ENCODE results near the gene EXOC1.
A peak's percentile ranks its signal among the peaks of the same experiment; 100 is the strongest.

Gene EXOC1

DNA sequence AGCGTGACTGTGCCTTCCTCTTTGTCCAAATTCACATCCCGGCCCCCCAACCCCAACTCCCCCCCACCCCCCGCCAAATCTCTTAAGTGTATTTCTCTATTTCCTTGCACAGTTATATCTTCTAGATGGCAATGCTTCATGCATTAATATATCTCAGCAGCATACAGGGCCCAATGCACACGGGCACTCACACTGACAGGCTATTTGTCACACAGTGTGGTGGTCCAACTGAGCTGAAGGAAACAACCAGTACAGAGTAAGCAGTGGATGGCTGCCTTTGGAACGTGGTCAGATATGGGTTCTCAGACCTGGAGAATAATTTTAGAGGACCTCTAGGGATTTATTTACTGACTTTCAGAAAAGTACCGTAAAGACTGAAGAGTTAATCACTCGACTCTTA, 681 bp downstream of the EXOC1 start:
- DNase-seq: no peak

GRCh38 chr4:55857586-55857985, 4.1 kb downstream of the EXOC1 start:
- no peak for DNase-seq

- DNase-seq: no peak
Measured at GRCh38 chr4:55859711-55860110, 6.3 kb downstream of the EXOC1 start.

- DNase-seq: no peak
Measured at GRCh38 chr4:55864577-55865223, 11.3 kb downstream of the EXOC1 start.

DNA sequence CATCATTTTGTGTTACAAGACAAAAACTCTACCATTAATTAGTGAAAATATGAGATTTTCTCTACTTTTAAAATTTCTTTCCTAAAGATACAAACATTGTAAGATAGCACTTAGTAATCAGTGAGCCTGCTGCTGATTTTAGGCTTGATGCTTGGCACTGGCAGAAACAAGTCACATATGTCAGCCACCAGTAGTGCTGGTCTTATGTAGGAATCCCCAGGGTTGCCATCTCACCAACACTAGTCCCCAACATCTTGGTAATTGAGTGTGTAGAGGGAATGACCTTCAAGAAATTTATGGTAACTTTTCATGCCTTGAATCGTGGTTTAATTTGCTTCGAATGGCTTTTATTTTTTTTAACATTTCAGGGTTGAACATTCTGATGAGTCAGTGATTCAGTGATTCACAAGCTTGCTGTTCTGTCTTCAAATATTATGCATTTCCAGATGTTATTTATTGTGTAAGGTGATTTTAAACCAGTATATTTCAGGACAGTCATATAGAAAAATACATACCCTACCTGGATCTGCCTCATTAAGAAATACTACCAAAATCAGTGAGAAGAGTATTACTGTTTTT, 11.9 kb downstream of the EXOC1 start:
- DNase-seq: peak; percentile 67

GRCh38 chr4:55866290-55866907, 13.0 kb downstream of the EXOC1 start:
- peak; percentile 89 for DNase-seq

GRCh38 chr4:55866973-55867574, 13.6 kb downstream of the EXOC1 start:
- peak; percentile 71 for DNase-seq

GRCh38 chr4:55868581-55869090, 15.2 kb downstream of the EXOC1 start:
- no peak for DNase-seq

GRCh38 chr4:55871299-55871800, 17.9 kb downstream of the EXOC1 start:
- DNase-seq: no peak

DNA sequence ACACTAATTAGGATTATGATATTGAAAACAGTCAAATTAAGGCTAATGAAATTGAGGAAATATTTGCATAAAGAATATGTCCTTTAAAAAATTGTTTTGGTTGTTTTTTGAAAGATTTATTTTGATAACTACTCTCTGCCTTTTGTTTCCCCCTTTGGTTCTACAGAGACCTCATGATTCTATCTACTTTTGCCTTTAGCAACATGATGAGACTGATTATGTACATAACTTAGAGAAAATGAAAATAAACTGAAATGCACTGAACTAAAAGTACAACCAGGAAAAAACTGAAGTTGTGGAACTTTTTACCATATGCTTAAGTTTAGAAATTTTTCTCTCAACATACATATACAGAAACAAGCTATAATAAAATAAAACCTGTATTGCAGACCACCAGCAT, 21.4 kb downstream of the EXOC1 start:
- no peak for DNase-seq

DNA sequence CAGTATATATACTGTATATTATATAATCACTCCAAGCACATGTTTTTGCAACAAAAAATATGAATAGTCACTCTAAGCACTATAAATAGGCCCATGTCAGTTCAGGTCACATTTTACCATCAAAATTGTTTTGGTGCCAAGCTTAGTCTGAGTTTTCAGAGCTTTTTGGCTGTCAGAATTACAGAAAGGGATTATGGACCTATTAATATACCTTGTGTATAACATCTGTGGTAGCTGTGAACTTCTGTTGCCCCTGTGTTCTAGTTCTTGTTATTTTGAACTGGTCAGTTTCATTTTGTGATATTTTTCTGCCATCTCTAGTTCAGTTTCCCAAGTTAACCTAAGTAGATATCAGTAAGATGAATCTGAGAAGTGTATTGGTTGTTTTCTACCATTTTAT, 22.9 kb downstream of the EXOC1 start:
- DNase-seq: no peak

DNA sequence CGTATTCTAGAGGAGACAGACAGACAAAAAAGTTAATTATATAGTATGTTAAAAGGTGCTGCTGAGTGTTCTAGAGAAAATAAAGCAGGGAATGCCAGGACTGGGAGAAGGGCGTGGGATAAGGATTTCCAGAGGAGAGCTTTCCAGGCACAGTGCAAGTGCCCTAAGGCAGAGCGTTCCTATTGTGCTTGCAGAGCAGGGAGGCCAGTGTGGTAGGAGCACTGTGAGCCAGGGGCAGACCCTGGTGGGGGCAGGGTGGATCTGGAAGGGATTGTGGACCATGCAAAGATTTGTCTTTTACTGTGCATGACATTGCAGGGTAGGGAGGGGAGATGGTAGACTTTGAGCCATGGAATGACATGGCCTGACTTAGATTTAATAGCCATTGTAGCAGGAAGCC, 25.8 kb downstream of the EXOC1 start:
- no peak for DNase-seq

- no peak for DNase-seq
Measured at GRCh38 chr4:55880652-55881280, 27.3 kb downstream of the EXOC1 start.

- no peak for DNase-seq
Measured at GRCh38 chr4:55884093-55884850, 30.8 kb downstream of the EXOC1 start.

DNA sequence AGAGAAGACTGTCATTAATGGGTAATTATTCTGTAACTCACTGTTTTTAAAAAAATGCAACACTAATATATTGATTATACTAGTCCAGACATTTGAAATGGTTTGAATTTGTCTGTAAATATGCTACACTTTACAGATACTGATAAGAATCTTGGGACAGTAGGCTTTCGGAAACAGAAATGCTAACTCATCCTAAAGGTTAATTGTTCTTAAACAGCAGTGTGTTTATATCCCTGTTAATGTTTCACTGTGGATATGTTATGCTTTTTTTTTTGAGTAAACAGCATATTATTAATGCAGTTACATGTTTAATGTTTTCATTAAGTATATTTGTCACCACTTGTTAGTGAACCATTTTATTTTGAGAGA, 31.4 kb downstream of the EXOC1 start:
- no peak for DNase-seq

- no peak for DNase-seq
Measured at GRCh38 chr4:55887594-55887993, 34.1 kb downstream of the EXOC1 start.

DNA sequence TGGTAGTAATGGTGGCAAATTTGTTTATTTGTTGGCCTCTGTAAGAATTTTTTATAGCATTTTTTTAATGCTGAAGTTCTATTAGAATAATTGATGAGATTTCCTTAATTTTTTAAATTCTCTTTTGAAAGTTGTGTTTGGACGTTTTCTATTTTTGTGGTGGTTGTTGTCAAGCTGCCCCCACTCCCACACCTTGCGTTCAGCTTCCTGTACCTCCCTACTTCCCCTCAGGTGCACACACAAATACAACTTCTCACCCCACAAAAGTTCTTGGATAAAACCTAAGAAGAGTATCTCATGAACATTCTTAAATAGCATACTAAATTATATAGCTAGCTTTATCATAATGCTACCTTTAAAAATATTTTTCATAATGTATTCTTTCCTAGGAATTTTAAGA, 38.7 kb downstream of the EXOC1 start:
- DNase-seq: no peak

DNA sequence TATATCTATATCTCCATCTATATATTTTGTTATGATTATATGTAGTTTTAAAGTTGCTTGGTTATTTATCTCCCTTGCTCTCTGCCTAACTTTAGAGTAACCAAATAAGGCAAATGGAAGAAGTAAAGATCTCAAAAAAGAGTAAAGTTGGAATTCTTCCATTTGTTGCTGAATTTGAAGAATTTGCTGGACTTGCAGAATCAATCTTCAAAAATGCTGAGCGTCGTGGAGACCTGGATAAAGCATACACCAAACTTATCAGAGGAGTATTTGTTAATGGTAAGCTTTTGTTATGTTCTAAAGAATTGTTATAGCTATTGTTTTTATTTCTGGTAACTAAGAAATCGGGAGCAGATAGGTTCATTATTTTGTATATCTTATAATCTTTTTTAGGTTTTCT, 43.2 kb downstream of the EXOC1 start:
- no peak for DNase-seq

GRCh38 chr4:55902677-55903076, 49.2 kb downstream of the EXOC1 start:
- DNase-seq: no peak

GRCh38 chr4:55903577-55903976, 50.1 kb downstream of the EXOC1 start:
- DNase-seq: no peak

DNA sequence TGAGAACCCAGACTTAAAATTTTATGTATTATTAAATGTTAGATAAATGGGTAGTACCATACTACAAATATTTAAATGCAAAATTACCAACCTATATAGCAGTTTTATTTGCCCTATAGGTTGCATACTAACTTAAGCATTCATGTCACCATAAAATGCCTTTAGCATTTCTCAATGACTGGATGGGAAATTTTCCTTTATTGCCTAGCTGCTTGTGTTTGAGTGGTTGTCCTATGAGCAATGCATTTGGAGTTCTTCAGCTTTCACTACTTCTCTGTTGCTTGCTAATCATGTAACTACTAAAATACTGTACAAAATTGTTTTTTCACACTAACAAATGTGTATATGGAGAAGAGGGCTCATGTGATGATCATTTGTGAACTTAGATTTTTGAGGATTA, 51.1 kb downstream of the EXOC1 start:
- DNase-seq: no peak

- no peak for DNase-seq
Measured at GRCh38 chr4:55906323-55906722, 52.9 kb downstream of the EXOC1 start.

DNA sequence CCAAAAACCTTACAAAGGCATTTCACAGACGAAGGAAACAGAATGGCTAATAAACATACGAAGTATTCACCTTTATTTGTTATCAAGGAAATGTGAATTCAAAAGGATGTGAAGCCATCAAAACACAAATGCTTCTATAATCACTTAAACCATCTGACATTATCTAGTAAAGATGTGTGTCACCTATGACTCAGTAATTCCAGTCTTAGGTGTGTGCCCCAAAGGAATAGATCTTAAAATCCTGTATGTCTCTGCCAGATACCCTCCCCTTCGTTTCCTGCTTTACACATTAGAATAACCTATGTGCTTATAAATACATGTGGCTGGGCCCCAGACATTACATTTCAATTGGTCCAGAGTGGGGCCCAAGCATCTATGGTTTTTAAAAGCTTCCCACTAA, 53.5 kb downstream of the EXOC1 start:
- peak; percentile 22 for DNase-seq
